Transverse colon (tissue), 3 donors: ENCODE data around the gene CTF1.

ENCODE experiments used
- POLR2A ChIP-seq: fragments of 450-650 bp; IDR thresholded peaks from one replicate; pipeline ENCODE4 v1.6.1; 2016; ENCODE audit warnings: antibody characterized with exemption, mild to moderate bottlenecking, moderate library complexity
- TF ChIP-seq, protein P1 (sequence below), 5 experiments: fragments of 200-600 bp in 3 of 5; fragments of 450-650 bp in 2 of 5; sonication (generic) in 3 of 5; IDR thresholded peaks; 1 replicate in 2 of 5; 2 replicates in 3 of 5; pipeline ENCODE4 v1.5.1; 2016 to 2017; ENCODE audit warnings: antibody characterized with exemption in 5 of 5, inconsistent platforms in 3 of 5, mild to moderate bottlenecking in 2 of 5, moderate library complexity in 1 of 5

DNA sequence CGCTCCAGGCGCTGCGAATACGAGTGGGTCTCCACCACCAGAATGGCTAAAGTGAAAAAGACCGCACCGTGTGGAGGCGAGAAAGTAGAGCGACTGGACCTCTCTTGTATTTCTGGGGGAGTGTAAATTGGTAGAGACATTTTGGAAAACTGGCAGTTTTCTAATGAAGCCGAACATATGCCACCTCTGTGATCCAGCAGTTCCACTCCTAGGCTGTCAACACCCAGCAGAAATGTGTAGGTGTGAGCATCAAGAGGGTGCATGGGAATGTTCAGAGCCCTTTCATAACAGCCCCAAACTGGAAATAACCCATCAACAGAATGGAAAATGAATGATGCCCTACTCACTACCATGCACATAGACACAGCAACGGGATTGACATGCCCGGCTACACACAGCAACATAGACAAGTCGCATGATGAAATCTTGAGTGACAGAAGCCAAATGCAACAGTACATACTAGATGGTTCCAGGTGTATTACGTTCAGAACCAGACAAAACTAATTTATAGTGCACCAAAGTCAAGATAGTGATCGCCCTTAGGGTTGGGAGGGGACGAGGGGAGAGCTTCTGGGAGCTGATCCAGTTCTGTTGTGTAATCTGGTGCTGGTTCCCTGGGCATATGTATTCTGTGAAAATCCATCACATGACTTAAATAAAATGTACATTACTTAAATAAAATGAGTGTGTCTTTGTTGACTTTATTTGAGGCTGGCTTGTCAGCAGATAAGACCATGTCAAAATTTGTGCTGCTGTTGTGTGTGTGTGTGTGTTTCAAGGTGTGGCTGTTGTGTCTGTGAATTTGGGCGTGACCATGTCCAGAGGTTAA, 1.7 kb upstream of the CTF1 start:
- TF ChIP-seq, protein P1, sequence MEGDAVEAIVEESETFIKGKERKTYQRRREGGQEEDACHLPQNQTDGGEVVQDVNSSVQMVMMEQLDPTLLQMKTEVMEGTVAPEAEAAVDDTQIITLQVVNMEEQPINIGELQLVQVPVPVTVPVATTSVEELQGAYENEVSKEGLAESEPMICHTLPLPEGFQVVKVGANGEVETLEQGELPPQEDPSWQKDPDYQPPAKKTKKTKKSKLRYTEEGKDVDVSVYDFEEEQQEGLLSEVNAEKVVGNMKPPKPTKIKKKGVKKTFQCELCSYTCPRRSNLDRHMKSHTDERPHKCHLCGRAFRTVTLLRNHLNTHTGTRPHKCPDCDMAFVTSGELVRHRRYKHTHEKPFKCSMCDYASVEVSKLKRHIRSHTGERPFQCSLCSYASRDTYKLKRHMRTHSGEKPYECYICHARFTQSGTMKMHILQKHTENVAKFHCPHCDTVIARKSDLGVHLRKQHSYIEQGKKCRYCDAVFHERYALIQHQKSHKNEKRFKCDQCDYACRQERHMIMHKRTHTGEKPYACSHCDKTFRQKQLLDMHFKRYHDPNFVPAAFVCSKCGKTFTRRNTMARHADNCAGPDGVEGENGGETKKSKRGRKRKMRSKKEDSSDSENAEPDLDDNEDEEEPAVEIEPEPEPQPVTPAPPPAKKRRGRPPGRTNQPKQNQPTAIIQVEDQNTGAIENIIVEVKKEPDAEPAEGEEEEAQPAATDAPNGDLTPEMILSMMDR (IDR thresholded peaks at IDR 0.05) = no peak
- TF ChIP-seq POLR2A = no peak
